Measurements from ENCODE around the gene ZBTB20. TPM values are rescaled to one million over a fixed set of nuclear protein-coding genes. Genes with fewer than 3 reads are reported as not detected.

The ZBTB20 gene
- total and polyA plus RNA-seq, 4 donors = 0.88 to 83.2 (median 20.4) TPM

DNA sequence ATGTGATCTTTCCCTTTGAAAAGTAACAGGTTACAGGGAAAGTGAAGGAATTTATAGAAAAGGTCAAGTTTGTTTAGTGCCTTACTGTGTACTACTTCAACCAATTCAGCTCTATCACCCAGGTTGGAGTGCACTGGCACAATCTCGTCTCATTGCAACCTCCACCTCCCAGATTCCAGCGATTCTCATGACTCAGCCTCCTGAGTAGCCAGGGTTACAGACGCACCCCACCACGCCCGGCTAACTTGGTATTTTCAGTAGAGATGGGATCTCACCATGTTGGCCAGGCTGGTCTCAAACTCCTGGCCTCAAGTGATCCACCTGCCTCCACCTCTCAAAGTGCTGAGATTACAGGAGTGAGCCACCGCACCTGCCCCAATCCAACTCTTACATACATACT, 279.7 kb downstream of the ZBTB20 start:
- 98% methylated on average over 6 of the region's 6 CpGs for WGBS
- Histone ChIP-seq H3K9me3 (ENCODE audit: control insufficient read depth in 4 of 4, low read length in 3 of 4) (no peaks in the 10 kb centered on the region), H3K4me1 (ENCODE audit: control insufficient read depth in 4 of 4, insufficient read depth in 4 of 4, low read length in 3 of 4) (peaks cover 5 to 37% (median 13%) of the 10 kb centered on the region in 4 donors), H3K4me3 (ENCODE audit: low read depth in 1 of 3, low read length in 3 of 3) (no peak overlapping the region), H3K27ac (ENCODE audit: low read depth in 1 of 2, low read length in 2 of 2) (no peak overlapping the region), H3K27me3 (ENCODE audit: control insufficient read depth in 4 of 4, insufficient read depth in 4 of 4, low read length in 3 of 4) (no peaks in the 10 kb centered on the region), H3K9ac (ENCODE audit: low read depth in 1 of 2, low read length in 2 of 2) (no peak overlapping the region), H3K36me3 (ENCODE audit: control insufficient read depth in 4 of 4, insufficient read depth in 3 of 4, low read depth in 1 of 4, low read length in 3 of 4) (no peaks in the 10 kb centered on the region)
- no peak for DNase-seq (ENCODE audit: low spot score)
- TF ChIP-seq RAD21 (IDR thresholded peaks at IDR 0.05) (no peak), FOXA2 (IDR thresholded peaks at IDR 0.05) (no peak), HNF4G (IDR thresholded peaks at IDR 0.05) (no peak), YY1 (IDR thresholded peaks at IDR 0.05) (no peak), TAF1 (conservative IDR thresholded peaks at IDR 0.05) (no peak), ZBTB33 (IDR thresholded peaks at IDR 0.05) (no peak), FOXA1 (IDR thresholded peaks at IDR 0.05) (no peak), JUND (IDR thresholded peaks at IDR 0.05) (no peak), GABPA (IDR thresholded peaks at IDR 0.05 in 1 of 2, conservative IDR thresholded peaks at IDR 0.05 in 1 of 2) (no peak), REST (IDR thresholded peaks at IDR 0.05) (no peak), EGR1 (IDR thresholded peaks at IDR 0.05; ENCODE audit: low read depth in 2 of 2) (no peak), MAX (IDR thresholded peaks at IDR 0.05) (no peak), RXRA (IDR thresholded peaks at IDR 0.05) (no peak), CTCF (IDR thresholded peaks at IDR 0.05; ENCODE audit: low read depth, low read length, missing input control) (no peak), SP1 (IDR thresholded peaks at IDR 0.05) (no peak), HNF4A (conservative IDR thresholded peaks at IDR 0.05) (no peak)
- TF ChIP-seq, protein P1, sequence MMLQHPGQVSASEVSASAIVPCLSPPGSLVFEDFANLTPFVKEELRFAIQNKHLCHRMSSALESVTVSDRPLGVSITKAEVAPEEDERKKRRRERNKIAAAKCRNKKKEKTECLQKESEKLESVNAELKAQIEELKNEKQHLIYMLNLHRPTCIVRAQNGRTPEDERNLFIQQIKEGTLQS (IDR thresholded peaks at IDR 0.05) = no peak

GRCh38 chr3:114866430-114866829, 280.7 kb downstream of the ZBTB20 start:
- Histone ChIP-seq H3K27me3 (ENCODE audit: control insufficient read depth in 4 of 4, insufficient read depth in 4 of 4, low read length in 3 of 4) (no peaks in the 10 kb centered on the region), H3K36me3 (ENCODE audit: control insufficient read depth in 4 of 4, insufficient read depth in 3 of 4, low read depth in 1 of 4, low read length in 3 of 4) (no peaks in the 10 kb centered on the region), H3K27ac (ENCODE audit: low read depth in 1 of 2, low read length in 2 of 2) (no peak overlapping the region), H3K9me3 (ENCODE audit: control insufficient read depth in 4 of 4, low read length in 3 of 4) (no peaks in the 10 kb centered on the region), H3K4me1 (ENCODE audit: control insufficient read depth in 4 of 4, insufficient read depth in 4 of 4, low read length in 3 of 4) (peaks cover 5 to 30% (median 9%) of the 10 kb centered on the region in 4 donors), H3K4me3 (ENCODE audit: low read depth in 1 of 3, low read length in 3 of 3) (no peak overlapping the region), H3K9ac (ENCODE audit: low read depth in 1 of 2, low read length in 2 of 2) (no peak overlapping the region)
- DNase-seq (ENCODE audit: low spot score) = no peak
- no peak for TF ChIP-seq YY1 (IDR thresholded peaks at IDR 0.05)
- TF ChIP-seq HNF4A (conservative IDR thresholded peaks at IDR 0.05) = no peak
- TF ChIP-seq FOXA1 (IDR thresholded peaks at IDR 0.05) = no peak
- no peak for TF ChIP-seq ZBTB33 (IDR thresholded peaks at IDR 0.05)
- no peak for TF ChIP-seq RXRA (IDR thresholded peaks at IDR 0.05)
- TF ChIP-seq JUND (IDR thresholded peaks at IDR 0.05) = no peak
- no peak for TF ChIP-seq EGR1 (IDR thresholded peaks at IDR 0.05; ENCODE audit: low read depth in 2 of 2)
- TF ChIP-seq HNF4G (IDR thresholded peaks at IDR 0.05) = no peak
- no peak for TF ChIP-seq NR2F2 (IDR thresholded peaks at IDR 0.05)
- TF ChIP-seq CTCF (IDR thresholded peaks at IDR 0.05; ENCODE audit: low read depth, low read length, missing input control) = no peak
- no peak for TF ChIP-seq TAF1 (conservative IDR thresholded peaks at IDR 0.05)
- TF ChIP-seq RAD21 (IDR thresholded peaks at IDR 0.05) = no peak
- TF ChIP-seq FOXA2 (IDR thresholded peaks at IDR 0.05) = no peak

Data from liver (tissue), 9 donors.